ENCODE data around the gene PXDN. TPM values are rescaled to one million over a fixed set of nuclear protein-coding genes. Genes with fewer than 3 reads are reported as not detected.

The PXDN gene
- total and polyA plus RNA-seq, 2 donors (not counting 3 experiments of a cell fraction or from before 2014, with no cell fraction given), result 231 to 308 TPM

DNA sequence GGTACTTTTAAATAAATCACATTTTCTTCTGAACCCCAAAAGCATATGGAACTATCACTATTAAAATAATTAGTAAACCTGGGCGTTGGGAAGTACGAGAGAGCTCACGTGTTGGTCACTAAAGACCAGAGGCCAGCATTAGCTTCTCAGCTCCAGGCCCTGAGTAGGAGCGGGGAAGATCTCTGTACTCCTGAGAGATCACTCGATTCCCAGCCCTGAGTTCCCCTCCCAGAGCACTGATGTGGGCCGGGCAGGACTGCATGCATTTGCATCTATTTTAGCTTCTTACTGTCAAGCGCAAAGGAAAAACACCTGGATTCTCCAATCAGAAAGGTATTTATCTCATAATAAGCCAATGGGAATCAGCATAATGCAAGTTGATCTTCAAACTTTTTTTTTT is 6.2 kb downstream of the PXDN start:
- no TSS peak for BruUV-seq (replicated peaks)
- no peak for FAIRE-seq
- POLR2A ChIA-PET, result no interaction called here
- Histone ChIP-seq H3K27me3 (ENCODE audit: control insufficient read depth in 2 of 2, insufficient read depth in 2 of 2, low read length in 2 of 2) (no peaks in the 10 kb centered on the region), H3K79me2 (ENCODE audit: control insufficient read depth, insufficient read depth, low read length) (peaks cover 69% of the 10 kb centered on the region), H3K4me2 (ENCODE audit: insufficient read depth, low read length) (no peak overlapping the region), H3K9me1 (replicated peaks; ENCODE audit: control insufficient read depth, extremely low read depth, insufficient read depth, low read length) (no peaks in the 10 kb centered on the region), H2AFZ (ENCODE audit: low read depth, low read length) (no peak overlapping the region), H4K20me1 (replicated peaks; ENCODE audit: control insufficient read depth, extremely low read depth, insufficient read depth, low read length) (no peaks in the 10 kb centered on the region), H3K36me3 (ENCODE audit: control insufficient read depth in 2 of 2, extremely low read depth in 1 of 2, insufficient read depth in 2 of 2, low read length in 2 of 2) (no peaks in the 10 kb centered on the region), H3K9ac (replicated peaks; ENCODE audit: extremely low read depth, insufficient read depth, low read length) (no peak overlapping the region), H3K9me3 (replicated peaks; ENCODE audit: control insufficient read depth, insufficient read depth, low read length) (no peaks in the 10 kb centered on the region), H3K27ac (ENCODE audit: insufficient read depth, low read depth, low read length) (no peak overlapping the region), H3K4me1 (ENCODE audit: control insufficient read depth, extremely low read depth, insufficient read depth, low read length) (peaks cover 20% of the 10 kb centered on the region), H3K4me3 (replicated peaks in 1 of 3; ENCODE audit: insufficient read depth in 1 of 3, low read depth in 1 of 3, low read length in 3 of 3) (no peak overlapping the region)
- dilution Hi-C loops (cut with MboI; ENCODE audit: extremely low pct_ligation_motif_present, low sequenced_read_pairs), result no loop called here
- DNase-seq (ENCODE audit: low read depth, low spot score), result no peak
- TF ChIP-seq POLR2A (IDR thresholded peaks at IDR 0.05; ENCODE audit: low read depth, low read length), result no peak
- TF ChIP-seq MYC (IDR thresholded peaks at IDR 0.05; ENCODE audit: low read depth, low read length), result no peak
- no peak for TF ChIP-seq JUN (IDR thresholded peaks at IDR 0.05; ENCODE audit: borderline replicate concordance, insufficient read depth, insufficient read length, low read depth)
- no peak for TF ChIP-seq CTCF (IDR thresholded peaks at IDR 0.05; ENCODE audit: extremely low read depth in 1 of 2, insufficient read depth in 1 of 2, low read depth in 1 of 2, low read length in 2 of 2)
- TF ChIP-seq, protein P1, sequence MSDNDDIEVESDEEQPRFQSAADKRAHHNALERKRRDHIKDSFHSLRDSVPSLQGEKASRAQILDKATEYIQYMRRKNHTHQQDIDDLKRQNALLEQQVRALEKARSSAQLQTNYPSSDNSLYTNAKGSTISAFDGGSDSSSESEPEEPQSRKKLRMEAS (IDR thresholded peaks at IDR 0.05; ENCODE audit: insufficient read depth, insufficient read length), result no peak
- intact Hi-C loops (cut with micrococcal nuclease), result no loop called here
- CTCF ChIA-PET, result interaction anchor here (2.1 kb wide), 1 partner anchor 13 kb away, joined by 10 read pairs; no protein-coding TSS in a partner anchor

DNA sequence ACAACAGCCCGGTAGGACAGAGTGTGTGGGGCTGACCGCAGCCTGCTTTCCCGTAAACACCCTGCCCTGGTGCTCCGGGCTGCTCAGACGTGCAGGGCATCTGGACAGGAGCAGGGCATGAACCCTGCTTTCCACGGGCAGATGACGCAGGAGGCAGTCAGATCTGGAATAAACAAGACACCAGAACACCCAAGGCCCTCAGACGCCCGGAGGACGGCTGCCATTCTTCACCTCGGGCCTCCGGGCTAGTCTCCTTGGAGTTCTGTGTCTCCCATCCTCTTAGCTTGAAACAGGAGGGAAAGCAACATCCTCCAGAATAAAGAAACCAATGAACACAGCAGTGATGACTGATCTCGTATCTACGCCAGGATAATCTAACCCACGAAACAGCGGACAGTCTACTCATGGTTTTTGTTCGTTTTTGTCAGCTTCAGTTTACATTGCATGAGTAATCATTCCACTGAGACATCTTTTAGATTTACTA is 7.3 kb downstream of the PXDN start:
- no peak overlapping the region for H3K9ac ChIP-seq (replicated peaks; ENCODE audit: extremely low read depth, insufficient read depth, low read length)
- peaks cover 12% of the 10 kb centered on the region for H3K4me1 ChIP-seq (ENCODE audit: control insufficient read depth, extremely low read depth, insufficient read depth, low read length)
- no peak overlapping the region for H3K27ac ChIP-seq (ENCODE audit: insufficient read depth, low read depth, low read length)
- H3K9me1 ChIP-seq (replicated peaks; ENCODE audit: control insufficient read depth, extremely low read depth, insufficient read depth, low read length), result no peaks in the 10 kb centered on the region
- no peak overlapping the region for H3K4me3 ChIP-seq (replicated peaks in 1 of 3; ENCODE audit: insufficient read depth in 1 of 3, low read depth in 1 of 3, low read length in 3 of 3)
- FAIRE-seq (no peak), DNase-seq (ENCODE audit: low read depth, low spot score) (no peak)
- no peaks in the 10 kb centered on the region for H3K9me3 ChIP-seq (replicated peaks; ENCODE audit: control insufficient read depth, insufficient read depth, low read length)
- dilution Hi-C loops (cut with MboI; ENCODE audit: extremely low pct_ligation_motif_present, low sequenced_read_pairs) (no loop called here), intact Hi-C loops (cut with micrococcal nuclease) (no loop called here)
- peaks cover 0 to 2% of the 10 kb centered on the region in 2 experiments for H3K36me3 ChIP-seq (ENCODE audit: control insufficient read depth in 2 of 2, extremely low read depth in 1 of 2, insufficient read depth in 2 of 2, low read length in 2 of 2)
- CTCF ChIA-PET, result interaction anchor here (0.8 to 1.7 kb wide), 2 partner anchors 14 to 15 kb away, joined by 3 to 11 read pairs; no protein-coding TSS in a partner anchor
- no peaks in the 10 kb centered on the region for H3K27me3 ChIP-seq (ENCODE audit: control insufficient read depth in 2 of 2, insufficient read depth in 2 of 2, low read length in 2 of 2)
- BruUV-seq (replicated peaks), result no TSS peak
- peaks cover 74% of the 10 kb centered on the region for H3K79me2 ChIP-seq (ENCODE audit: control insufficient read depth, insufficient read depth, low read length)
- no peaks in the 10 kb centered on the region for H4K20me1 ChIP-seq (replicated peaks; ENCODE audit: control insufficient read depth, extremely low read depth, insufficient read depth, low read length)
- POLR2A ChIA-PET, result interaction anchor here (1.1 kb wide), 1 partner anchor 18 kb away, joined by 3 read pairs; no protein-coding TSS in a partner anchor
- no peak overlapping the region for H2AFZ ChIP-seq (ENCODE audit: low read depth, low read length)
- TF ChIP-seq GATA2 (IDR thresholded peaks at IDR 0.05; ENCODE audit: insufficient read depth, insufficient read length, low read depth, low read length) (no peak), MYC (IDR thresholded peaks at IDR 0.05; ENCODE audit: low read depth, low read length) (no peak), POLR2A (IDR thresholded peaks at IDR 0.05; ENCODE audit: low read depth, low read length) (no peak), JUN (IDR thresholded peaks at IDR 0.05; ENCODE audit: borderline replicate concordance, insufficient read depth, insufficient read length, low read depth) (no peak), CTCF (IDR thresholded peaks at IDR 0.05; ENCODE audit: extremely low read depth in 1 of 2, insufficient read depth in 1 of 2, low read depth in 1 of 2, low read length in 2 of 2) (no peak), POLR2AphosphoS5 (IDR thresholded peaks at IDR 0.05; ENCODE audit: insufficient read depth, low read depth, low read length) (no peak), EZH2 (IDR thresholded peaks at IDR 0.05; ENCODE audit: borderline replicate concordance, low read depth, low read length, severe bottlenecking) (no peak), FOS (IDR thresholded peaks at IDR 0.05; ENCODE audit: borderline replicate concordance, insufficient read depth, low read length) (no peak)
- no peak overlapping the region for H3K4me2 ChIP-seq (ENCODE audit: insufficient read depth, low read length)
